Fibroblast of skin of left quadriceps (primary cell): ENCODE measurements around the gene CSRP1.
A peak's percentile ranks its signal among the peaks of the same experiment; 100 is the strongest.

Source experiments
- DNase-seq, 2 experiments: peaks; one replicate each; pipeline ENCODE4 v3.0.0-alpha.2; 2013; ENCODE audit warnings: low read depth in 2 of 2

The CSRP1 gene

DNA sequence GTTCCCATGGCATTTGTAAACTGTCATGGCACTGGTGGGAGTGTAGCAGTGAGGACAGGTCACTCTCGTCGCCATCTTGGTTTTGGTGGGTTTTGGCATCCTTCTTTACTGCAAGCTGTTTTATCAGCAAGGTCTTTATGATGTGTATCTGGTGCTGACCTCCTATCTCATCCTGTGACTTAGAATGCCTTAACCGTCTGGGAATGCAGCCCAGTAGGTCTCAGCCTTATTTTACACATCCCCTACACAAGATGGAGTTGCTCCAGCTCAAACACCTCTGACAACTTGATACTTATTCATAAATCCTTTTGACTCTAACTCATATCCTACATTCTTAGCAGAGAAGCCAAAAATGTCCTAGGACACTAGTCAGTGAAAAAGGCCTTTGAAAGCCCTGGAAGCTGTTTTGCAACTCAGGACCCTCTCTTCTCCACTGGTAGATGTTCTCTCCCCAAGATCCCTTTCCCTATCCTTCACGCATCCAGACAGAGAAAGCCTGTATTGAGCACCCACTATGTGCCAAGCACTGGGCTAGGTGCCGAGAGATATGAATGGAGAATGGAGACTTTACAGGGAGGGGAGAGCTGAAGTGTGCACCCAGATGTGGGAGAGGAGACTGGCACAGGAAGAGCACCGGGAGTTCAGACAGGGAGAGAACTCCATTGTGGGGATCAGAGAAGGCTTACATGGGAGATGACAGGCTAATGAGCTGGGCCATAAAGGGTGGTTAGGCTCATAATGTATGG, 6.7 kb upstream of the CSRP1 start:
- no peak for DNase-seq

DNA sequence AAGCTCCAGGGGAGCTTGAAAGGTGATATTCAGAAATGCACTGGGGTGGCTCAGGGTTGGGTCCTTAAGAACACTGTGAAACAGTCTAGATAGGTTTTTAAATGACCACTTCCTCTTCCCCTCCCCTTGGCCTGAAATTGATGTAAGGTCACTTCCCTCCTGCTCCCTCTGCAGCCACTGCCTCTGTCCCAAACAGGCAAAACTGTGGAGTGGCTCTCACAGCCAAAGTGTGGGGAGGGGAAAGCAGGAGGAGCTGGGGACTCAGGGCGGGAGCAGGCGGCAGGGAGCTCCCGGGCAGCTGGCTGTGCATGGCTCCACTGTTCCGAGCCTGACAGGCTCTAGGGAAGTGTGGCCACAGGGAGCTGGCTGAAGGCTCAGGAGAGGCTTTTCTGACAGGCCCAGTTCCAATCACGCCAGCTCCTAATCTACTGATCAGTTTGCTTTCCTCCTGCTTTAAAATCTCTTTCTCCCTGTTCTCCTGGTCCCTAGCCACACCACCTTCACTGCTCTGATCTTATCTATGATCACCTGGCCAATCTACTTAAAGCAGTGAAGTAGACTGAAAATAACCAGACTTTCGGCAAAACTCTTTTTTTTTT, 5.1 kb upstream of the CSRP1 start:
- DNase-seq, result no peak

GRCh38 chr1:201511396-201511940, 4.5 kb upstream of the CSRP1 start:
- DNase-seq, result no peak

DNA sequence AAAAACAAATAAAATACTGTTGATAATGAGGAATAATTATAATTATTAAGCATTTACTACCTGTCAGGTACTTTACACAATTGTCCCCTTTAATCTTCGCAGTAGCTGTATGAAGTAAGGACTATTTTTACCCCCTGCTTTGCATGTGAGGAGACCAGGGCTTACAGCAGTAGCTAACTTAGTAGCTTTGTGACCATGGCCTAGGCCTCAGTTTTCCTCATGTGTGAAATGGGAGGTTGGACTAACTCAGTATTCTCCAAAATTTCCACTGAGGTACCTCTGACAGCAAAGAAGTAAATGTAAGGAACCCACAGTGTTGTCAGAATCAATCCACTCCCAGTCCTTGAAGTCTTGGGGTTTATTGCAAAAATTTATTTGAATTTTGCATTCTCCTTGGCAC, 3.8 kb upstream of the CSRP1 start:
- no peak for DNase-seq

DNA sequence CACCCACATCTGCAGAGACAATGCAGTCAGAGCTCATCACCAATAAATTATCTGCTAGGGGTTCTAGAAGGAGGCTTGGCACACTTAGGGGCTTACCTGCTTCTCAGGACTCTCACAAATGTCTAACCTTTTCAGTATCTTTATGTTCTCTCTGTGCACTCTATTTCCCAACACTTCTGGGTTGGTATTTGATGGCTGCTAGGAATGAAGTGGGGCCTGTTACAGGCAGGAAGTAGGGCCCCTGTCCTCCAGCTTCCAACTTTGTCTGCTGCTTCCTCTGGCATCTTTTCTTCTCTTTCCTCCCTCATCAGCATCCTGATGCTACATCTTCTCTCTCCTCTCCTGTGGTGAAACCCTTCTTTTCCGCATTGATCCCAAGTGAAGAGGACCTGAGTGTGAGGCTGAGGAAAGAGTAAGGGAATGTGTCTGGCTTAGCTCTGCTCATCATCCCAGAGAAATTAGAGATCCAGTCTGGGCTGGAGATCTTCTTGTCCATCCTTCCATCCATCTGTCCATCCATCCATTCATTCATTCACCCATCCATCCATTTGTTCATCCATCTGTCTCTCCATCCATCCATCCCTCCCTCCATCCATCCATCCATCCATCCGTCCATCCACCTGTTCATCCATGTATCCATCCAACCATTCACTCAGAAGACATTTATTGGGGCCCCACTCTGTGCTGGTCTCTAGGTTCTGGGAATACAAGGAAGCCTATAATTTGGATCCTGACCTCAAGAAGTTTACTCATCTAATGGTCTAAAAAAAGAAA, 2.9 kb upstream of the CSRP1 start:
- DNase-seq, result no peak

DNA sequence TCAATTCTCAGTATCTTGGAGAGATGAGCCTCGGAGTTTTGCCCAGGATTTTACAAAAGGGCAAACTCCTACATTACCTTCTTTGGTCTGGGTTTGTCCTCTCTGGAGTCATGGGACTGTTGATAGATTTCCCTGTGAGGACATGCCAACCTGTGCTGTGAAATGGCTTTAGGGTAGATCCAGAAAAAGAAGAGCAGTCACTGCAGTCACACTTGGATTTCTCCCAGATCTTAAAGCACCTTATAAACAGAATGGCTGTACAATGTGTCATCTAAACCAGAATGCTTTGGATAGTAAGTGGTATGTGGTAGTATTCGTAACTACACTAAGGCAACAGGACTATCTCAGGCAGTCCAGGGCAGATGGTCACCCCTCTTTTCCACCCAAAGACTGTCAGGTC, 1.9 kb upstream of the CSRP1 start:
- DNase-seq, result no peak

DNA sequence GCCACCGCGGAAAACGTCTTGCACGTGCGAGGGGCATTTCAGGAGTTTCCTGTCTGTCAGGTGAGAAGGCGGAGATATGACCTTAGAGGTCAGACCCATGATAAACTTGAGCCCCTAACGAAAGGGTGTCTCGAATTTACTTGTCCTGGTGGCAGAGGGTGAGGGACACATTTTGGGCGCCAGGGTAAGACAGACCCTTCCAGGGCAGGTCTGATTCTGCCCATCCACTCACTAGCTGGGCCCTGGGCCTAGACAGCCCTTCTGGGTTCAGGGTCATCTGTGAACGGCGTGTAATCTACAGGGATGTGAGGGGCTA, 395 bp upstream of the CSRP1 start:
- DNase-seq, result no peak

DNA sequence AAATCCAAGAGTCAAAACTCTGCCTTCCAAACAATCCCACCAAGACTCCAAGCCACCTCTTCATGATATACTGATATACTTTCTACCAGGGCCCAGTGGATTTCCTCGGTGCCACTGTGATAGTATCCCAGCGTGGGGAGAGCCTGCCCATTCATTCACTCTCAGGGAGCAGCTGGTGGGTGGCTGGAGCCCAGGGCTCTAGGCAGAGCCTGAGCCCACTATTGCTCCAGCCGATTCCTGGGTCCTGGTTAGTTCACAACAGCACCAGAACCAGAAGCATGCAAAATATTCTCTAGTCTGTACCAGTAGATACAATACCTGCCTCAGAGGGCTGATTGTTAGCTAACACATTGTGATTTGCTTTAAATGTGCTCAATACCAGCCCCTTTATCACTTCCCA, 831 bp downstream of the CSRP1 start:
- no peak for DNase-seq

DNA sequence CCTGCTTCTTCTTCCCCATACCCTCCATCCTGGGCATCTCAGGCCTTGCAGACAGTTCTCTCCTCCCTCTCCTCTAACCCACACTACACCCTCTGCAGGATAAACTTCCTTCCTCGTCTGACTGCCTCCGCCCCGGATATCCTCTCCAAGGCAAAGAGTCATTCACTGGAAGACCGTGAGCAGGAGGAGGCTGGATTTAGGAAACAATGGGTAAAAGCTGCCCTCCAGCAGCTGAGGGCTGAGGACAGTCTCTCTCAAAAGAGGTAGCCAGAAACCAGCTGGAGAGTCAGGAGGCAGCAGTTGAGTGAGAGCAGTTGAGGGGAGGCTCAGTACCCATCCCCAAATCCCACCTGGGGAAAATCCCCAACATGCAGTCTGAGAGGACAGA, 1.4 kb downstream of the CSRP1 start:
- DNase-seq, result peak in 1 of 2 experiments; percentile 44

GRCh38 chr1:201504799-201505502, 2.0 kb downstream of the CSRP1 start:
- DNase-seq, result no peak

- no peak for DNase-seq
Observed at GRCh38 chr1:201504179-201504631, 2.7 kb downstream of the CSRP1 start.

GRCh38 chr1:201503397-201504176, 3.3 kb downstream of the CSRP1 start:
- DNase-seq, result peak; percentile 98

DNA sequence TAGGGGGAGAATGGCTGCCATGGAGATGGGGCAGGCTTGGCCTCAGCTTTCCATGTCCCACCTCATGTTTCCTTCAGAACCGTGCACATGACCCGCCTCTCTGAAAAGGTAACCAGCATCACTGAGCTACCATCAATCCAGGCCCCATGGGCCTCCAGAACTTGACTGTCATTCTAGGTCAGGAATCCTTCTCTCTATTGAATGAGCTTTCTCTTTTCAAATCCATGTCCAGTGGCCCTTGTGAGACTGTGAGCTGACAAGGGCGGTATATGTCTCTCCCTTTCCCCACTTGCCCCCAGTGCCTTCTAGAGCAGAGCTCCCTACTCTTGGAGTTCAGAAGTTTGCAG, 4.4 kb downstream of the CSRP1 start:
- no peak for DNase-seq

- DNase-seq, result no peak
Observed at GRCh38 chr1:201501812-201502510, 5.0 kb downstream of the CSRP1 start.

- peak in 1 of 2 experiments; percentile 35 for DNase-seq
Observed at GRCh38 chr1:201501144-201501543, 5.8 kb downstream of the CSRP1 start.

DNA sequence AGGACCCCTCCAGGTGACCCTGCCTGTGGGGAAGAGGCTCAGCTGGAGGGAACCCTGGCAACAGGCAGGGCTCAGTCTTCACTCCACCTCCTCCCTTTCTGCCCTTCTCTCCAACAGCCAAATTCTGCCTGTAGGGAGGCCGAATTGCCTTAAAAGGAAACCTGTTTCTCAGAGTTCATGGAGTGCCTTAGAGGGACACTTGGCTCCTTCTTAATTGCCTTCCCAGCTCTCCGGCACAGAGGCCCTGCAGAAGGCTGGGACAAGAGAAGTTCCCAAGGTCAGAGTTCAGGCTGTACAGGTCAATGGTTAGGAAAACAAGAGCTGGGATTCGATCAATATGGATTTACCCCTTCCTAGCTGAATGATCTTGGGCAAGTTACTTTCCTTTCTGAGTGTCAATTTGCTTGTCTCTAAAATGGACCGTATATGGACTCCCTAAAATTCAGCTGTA, 6.2 kb downstream of the CSRP1 start:
- DNase-seq, result no peak

DNA sequence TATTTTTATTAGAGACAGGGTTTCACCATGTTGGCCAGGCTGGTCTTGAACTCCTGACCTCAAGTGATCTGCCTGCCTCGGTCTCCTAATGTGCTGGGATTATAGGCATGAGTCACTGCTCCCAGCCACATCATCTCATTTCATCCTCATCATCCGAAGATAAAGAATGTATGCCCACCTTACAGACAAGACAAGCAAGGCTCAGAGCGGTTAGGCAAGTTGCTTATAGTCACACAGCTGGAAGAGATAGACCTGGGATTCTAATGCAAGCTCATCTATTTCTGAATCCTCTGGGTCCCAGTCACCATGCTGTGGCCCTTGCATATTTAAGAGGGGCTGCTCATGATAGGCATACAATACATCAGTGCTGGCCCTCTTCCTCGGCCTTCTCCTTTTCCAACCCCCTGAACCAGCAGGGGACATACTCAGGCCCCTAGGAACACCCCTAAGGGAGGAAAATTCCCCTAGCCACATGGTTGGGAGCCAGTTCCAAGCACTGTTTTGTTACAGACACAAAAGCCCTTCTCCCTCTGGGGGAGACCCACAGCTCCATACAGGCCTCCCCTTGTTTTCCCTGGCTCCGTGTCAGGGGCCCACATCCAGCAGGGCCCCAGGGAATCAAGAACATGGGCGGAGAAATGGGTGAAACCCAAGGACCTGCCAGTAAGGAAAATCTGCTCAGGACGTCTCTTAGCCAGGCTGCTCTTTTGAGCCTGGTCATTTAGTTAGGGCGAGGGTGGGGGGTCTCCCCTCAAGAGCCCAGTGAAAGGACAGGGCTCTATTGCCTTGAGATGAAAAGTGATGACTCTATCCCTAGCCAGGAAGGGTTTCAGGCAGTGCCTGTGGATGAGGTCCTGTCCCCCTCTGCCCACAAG, 6.9 kb downstream of the CSRP1 start:
- DNase-seq, result no peak

DNA sequence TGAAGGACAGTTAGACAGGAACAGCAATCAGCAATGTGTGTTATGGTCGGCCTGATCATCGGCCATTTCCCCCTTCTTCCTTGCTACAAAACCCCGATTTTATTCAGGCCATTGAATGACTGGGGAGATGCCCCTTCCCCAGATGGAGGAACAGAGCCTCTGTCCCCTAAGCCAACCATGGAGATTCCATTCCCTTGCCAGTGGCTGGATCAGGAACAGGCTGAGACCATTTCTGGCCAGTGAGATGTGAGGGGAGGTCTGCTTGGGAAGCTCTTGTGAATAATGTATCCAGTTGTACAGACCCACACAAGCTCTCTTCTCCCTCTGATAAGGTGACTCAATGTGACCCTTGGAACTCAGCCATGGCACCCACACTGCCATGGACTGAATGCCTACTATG, 7.7 kb downstream of the CSRP1 start:
- DNase-seq, result no peak

DNA sequence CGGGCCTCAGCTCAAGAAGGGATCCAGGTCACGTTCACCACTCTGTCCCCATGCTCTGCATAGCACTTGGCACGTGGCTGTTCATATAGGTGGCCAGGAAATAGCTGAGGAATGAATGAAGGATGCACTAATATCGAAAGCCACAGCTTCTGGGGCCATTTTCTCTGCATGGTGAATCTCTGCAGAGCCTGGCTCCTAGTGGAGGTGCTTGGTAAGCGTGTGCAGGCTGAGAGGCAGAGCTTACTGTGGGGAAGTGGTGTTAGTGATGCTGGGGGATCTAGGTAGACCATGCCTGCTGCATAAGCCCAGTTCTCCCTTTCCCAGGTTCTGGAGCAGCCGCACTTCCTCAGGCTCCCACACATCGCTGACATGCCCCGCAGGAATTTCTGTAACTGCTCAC, 8.3 kb downstream of the CSRP1 start:
- no peak for DNase-seq
